ENCODE results near the gene KLF13. TPM values are rescaled to one million over a fixed set of nuclear protein-coding genes. Genes with fewer than 3 reads are reported as not detected.

KLF13 gene
- total RNA-seq, 2 experiments from 2014 or later: 134 to 145 TPM

DNA sequence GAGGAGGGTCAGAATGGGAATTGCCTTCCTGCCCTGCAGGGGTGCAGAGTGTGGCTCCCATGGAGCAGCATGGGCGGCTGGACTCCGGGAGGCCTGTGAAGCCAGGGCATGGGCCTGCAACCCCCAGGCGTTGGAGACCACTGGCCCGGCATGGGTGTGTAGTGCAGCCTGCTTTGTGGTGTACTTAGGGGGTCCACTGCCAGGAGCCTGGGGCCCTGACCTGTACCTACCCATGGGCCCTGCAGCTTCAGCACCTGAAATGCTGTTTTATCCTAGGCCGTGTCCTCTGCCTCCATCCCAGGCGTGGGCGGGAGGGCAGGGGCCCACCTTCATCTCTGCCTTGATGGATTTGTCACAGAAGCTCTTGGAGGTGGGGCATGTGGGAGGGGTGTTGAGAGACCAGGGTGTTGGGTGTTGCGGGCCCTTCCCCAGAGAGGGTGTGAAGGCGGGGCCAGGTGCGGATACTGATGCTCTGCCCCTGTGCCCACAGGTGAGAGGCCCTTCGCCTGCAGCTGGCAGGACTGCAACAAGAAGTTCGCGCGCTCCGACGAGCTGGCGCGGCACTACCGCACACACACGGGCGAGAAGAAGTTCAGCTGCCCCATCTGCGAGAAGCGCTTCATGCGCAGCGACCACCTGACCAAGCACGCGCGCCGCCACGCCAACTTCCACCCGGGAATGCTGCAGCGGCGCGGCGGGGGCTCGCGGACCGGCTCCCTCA lies 45.0 kb downstream of the KLF13 start:
- no peak for DNase-seq
- H3K9me3 Mint-ChIP-seq: peaks cover 6% of the 10 kb centered on the region
- ChIA-PET CTCF (no interaction called here), POLR2A (no interaction called here)
- intact Hi-C loops (cut with micrococcal nuclease): no loop called here
- H3K4me3 Mint-ChIP-seq: no peak overlapping the region
- H3K36me3 Mint-ChIP-seq: peaks cover 27% of the 10 kb centered on the region
- no peak overlapping the region for H3K27ac Mint-ChIP-seq
- no peaks in the 10 kb centered on the region for H3K27me3 Mint-ChIP-seq
- peaks cover 69% of the 10 kb centered on the region for H3K4me1 Mint-ChIP-seq (ENCODE audit: low read depth)

DNA sequence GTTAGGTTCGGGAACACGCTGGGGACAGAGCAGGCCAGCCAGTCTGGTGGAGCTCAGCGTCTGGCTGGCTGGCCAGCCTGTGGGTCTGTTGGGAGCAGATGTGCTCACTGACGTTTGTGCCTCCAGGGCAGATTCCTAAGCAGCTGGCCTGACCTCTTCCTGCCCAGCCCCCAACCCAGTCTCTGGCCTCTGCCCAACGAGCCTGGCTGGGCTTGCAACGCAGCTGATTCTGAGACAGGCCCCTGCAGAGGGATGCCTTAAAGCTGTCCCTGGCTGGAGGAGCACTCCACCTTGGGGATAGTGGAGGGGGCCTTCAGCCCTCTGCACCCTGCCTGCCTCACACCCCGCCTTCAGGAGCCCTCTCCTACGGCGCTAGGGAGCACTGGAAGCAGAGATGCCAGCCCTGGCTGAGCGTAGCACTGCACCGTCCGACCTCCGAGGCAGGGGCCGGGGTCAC lies 46.0 kb downstream of the KLF13 start:
- CTCF ChIA-PET: no interaction called here

GRCh38 chr15:31373096-31373865 lies 46.6 kb downstream of the KLF13 start:
- CTCF ChIA-PET: no interaction called here
- Mint-ChIP-seq H3K27me3 (no peaks in the 10 kb centered on the region), H3K36me3 (peaks cover 30% of the 10 kb centered on the region), H3K9me3 (peaks cover 6% of the 10 kb centered on the region), H3K27ac (peak overlapping the region; percentile 36), H3K4me3 (no peak overlapping the region), H3K4me1 (ENCODE audit: low read depth) (peaks cover 55% of the 10 kb centered on the region)
- DNase-seq: no peak
- POLR2A ChIA-PET: no interaction called here
- intact Hi-C loops (cut with micrococcal nuclease): no loop called here

More for the DNA sequence above, 46.0 kb downstream of the KLF13 start:
- no peak for DNase-seq
- Mint-ChIP-seq H3K4me1 (ENCODE audit: low read depth) (peaks cover 59% of the 10 kb centered on the region), H3K27me3 (no peaks in the 10 kb centered on the region), H3K27ac (peak overlapping the region; percentile 54), H3K4me3 (no peak overlapping the region), H3K9me3 (peaks cover 6% of the 10 kb centered on the region), H3K36me3 (peaks cover 27% of the 10 kb centered on the region)
- POLR2A ChIA-PET: no interaction called here
- intact Hi-C loops (cut with micrococcal nuclease): no loop called here

- H3K27ac Mint-ChIP-seq: no peak overlapping the region
- POLR2A ChIA-PET: interaction anchor here (0.6 kb wide), 2 partner anchors 29 to 46 kb away, joined by 3 to 5 read pairs; no protein-coding TSS in a partner anchor
Observed at GRCh38 chr15:31373970-31374369, 47.3 kb downstream of the KLF13 start.

DNA sequence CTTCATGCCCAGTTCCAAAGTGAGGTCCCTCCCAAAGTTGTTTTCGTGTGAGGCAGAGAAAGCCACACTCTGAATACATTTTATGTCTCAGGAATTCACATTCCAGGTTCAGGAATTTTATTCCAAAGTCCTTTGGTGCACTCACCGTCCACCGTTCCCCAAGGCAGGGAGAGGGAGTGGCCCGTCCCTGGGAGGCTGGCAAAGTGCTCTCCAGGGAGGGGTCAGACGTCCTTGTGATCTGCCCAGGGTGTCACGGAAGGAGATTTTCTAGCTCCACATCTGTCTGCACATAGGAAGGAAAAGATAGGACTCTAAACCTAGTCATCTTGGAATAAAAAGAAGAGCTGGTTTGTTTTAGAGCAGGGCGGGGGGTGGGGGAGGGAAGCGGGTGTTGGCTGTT lies 47.9 kb downstream of the KLF13 start:
- Mint-ChIP-seq H3K27ac (peak overlapping the region; percentile 6), H3K9me3 (peaks cover 2% of the 10 kb centered on the region), H3K4me3 (no peak overlapping the region), H3K36me3 (peaks cover 35% of the 10 kb centered on the region), H3K4me1 (ENCODE audit: low read depth) (peaks cover 43% of the 10 kb centered on the region), H3K27me3 (no peaks in the 10 kb centered on the region)
- intact Hi-C loops (cut with micrococcal nuclease): no loop called here
- ChIA-PET CTCF (no interaction called here), POLR2A (interaction anchor here (0.6 kb wide), 2 partner anchors 30 to 46 kb away, joined by 3 to 5 read pairs; no protein-coding TSS in a partner anchor)
- no peak for DNase-seq

More at GRCh38 chr15:31373970-31374369, 47.3 kb downstream of the KLF13 start:
- Mint-ChIP-seq H3K27me3 (no peaks in the 10 kb centered on the region), H3K9me3 (peaks cover 4% of the 10 kb centered on the region), H3K4me3 (no peak overlapping the region), H3K36me3 (peaks cover 35% of the 10 kb centered on the region), H3K4me1 (ENCODE audit: low read depth) (peaks cover 48% of the 10 kb centered on the region)
- intact Hi-C loops (cut with micrococcal nuclease): no loop called here
- no peak for DNase-seq
- CTCF ChIA-PET: no interaction called here

- peaks cover 36% of the 10 kb centered on the region for H3K36me3 Mint-ChIP-seq
- no peaks in the 10 kb centered on the region for H3K27me3 Mint-ChIP-seq
- peaks cover 38% of the 10 kb centered on the region for H3K4me1 Mint-ChIP-seq (ENCODE audit: low read depth)
- H3K9me3 Mint-ChIP-seq: no peaks in the 10 kb centered on the region
- DNase-seq: no peak
- ChIA-PET POLR2A (no interaction called here), CTCF (no interaction called here)
- intact Hi-C loops (cut with micrococcal nuclease): no loop called here
- no peak overlapping the region for H3K4me3 Mint-ChIP-seq
- H3K27ac Mint-ChIP-seq: no peak overlapping the region
Observed at GRCh38 chr15:31374986-31375385, 48.4 kb downstream of the KLF13 start.

- intact Hi-C loops (cut with micrococcal nuclease): no loop called here
- Mint-ChIP-seq H3K36me3 (peaks cover 39% of the 10 kb centered on the region), H3K9me3 (no peaks in the 10 kb centered on the region), H3K27ac (peak overlapping the region; percentile 33), H3K27me3 (no peaks in the 10 kb centered on the region), H3K4me1 (ENCODE audit: low read depth) (peaks cover 30% of the 10 kb centered on the region), H3K4me3 (no peak overlapping the region)
- DNase-seq: no peak
- CTCF ChIA-PET: no interaction called here
- POLR2A ChIA-PET: interaction anchor here (1.2 kb wide), 1 partner anchor 9 kb away, joined by 3 read pairs; no protein-coding TSS in a partner anchor
Observed at GRCh38 chr15:31375772-31376171, 49.1 kb downstream of the KLF13 start.

- peaks cover 25% of the 10 kb centered on the region for H3K4me1 Mint-ChIP-seq (ENCODE audit: low read depth)
- DNase-seq: no peak
- H3K9me3 Mint-ChIP-seq: no peaks in the 10 kb centered on the region
- ChIA-PET CTCF (no interaction called here), POLR2A (interaction anchor here (1.2 kb wide), 1 partner anchor 10 kb away, joined by 3 read pairs; no protein-coding TSS in a partner anchor)
- peaks cover 40% of the 10 kb centered on the region for H3K36me3 Mint-ChIP-seq
- no peak overlapping the region for H3K4me3 Mint-ChIP-seq
- H3K27me3 Mint-ChIP-seq: no peaks in the 10 kb centered on the region
- intact Hi-C loops (cut with micrococcal nuclease): no loop called here
- H3K27ac Mint-ChIP-seq: peak overlapping the region; percentile 33
Observed at GRCh38 chr15:31376511-31376910, 49.9 kb downstream of the KLF13 start.

DNA sequence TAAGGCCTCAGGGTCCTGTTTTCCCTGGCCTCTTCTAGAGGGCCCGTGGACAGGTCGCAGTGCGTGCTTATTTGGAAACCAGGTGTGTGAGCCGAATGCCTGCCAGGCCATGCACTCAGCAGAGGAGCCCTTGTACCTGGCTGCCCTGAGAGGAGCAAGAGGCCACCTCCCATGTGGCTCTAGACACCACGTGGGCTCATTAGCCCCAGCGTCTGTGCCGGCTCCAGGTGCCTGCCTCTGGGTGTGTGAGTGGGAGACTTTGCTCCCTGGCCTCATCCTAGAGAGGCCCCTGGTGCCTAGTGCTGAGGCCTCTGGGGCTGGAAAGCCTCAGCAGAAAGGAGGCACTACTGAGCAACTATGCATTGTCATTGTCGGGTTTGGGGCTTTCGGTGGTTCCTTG lies 50.4 kb downstream of the KLF13 start:
- H3K4me1 Mint-ChIP-seq (ENCODE audit: low read depth): peaks cover 25% of the 10 kb centered on the region
- intact Hi-C loops (cut with micrococcal nuclease): no loop called here
- peak overlapping the region; percentile 23 for H3K27ac Mint-ChIP-seq
- H3K36me3 Mint-ChIP-seq: peaks cover 43% of the 10 kb centered on the region
- H3K27me3 Mint-ChIP-seq: no peaks in the 10 kb centered on the region
- no peak overlapping the region for H3K4me3 Mint-ChIP-seq
- H3K9me3 Mint-ChIP-seq: no peaks in the 10 kb centered on the region
- DNase-seq: no peak
- ChIA-PET CTCF (interaction anchor here (1.0 to 1.4 kb wide), 4 partner anchors 9 to 112 kb away, joined by 5 to 6 read pairs (median 6); no protein-coding TSS in a partner anchor), POLR2A (no interaction called here)

GRCh38 chr15:31378363-31378903 lies 51.8 kb downstream of the KLF13 start:
- no peak for DNase-seq
- intact Hi-C loops (cut with micrococcal nuclease): no loop called here
- Mint-ChIP-seq H3K4me3 (no peak overlapping the region), H3K9me3 (no peaks in the 10 kb centered on the region), H3K4me1 (ENCODE audit: low read depth) (peaks cover 23% of the 10 kb centered on the region), H3K36me3 (peaks cover 35% of the 10 kb centered on the region), H3K27ac (peak overlapping the region; percentile 53), H3K27me3 (no peaks in the 10 kb centered on the region)
- ChIA-PET POLR2A (interaction anchor here (0.6 kb wide), 2 partner anchors 9 to 160 kb away, joined by 3 read pairs; no protein-coding TSS in a partner anchor), CTCF (interaction anchor here (0.7 to 1.4 kb wide), 5 partner anchors 8 to 110 kb away, joined by 3 to 6 read pairs (median 3); no protein-coding TSS in a partner anchor)

DNA sequence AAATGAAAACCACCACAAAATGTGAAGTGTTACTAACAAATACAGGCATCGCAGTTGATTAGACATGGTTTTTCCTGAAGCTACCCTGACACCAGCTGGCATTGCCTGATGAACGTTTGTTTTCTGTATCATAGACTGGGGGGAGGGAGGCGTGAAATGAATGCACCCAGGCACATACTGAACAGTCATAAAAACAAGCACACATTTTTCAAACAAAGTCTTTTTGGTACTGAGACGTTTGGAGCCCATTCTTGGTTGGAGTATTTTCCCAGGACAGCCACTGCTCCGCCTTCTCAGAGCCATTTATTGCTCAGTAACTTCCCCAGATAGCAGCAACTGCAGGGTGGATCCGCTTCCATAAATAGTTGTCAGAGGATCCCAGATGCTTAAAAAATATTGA lies 52.4 kb downstream of the KLF13 start:
- peaks cover 34% of the 10 kb centered on the region for H3K36me3 Mint-ChIP-seq
- POLR2A ChIA-PET: no interaction called here
- no peaks in the 10 kb centered on the region for H3K9me3 Mint-ChIP-seq
- peak overlapping the region; percentile 53 for H3K27ac Mint-ChIP-seq
- peaks cover 22% of the 10 kb centered on the region for H3K4me1 Mint-ChIP-seq (ENCODE audit: low read depth)
- intact Hi-C loops (cut with micrococcal nuclease): no loop called here
- CTCF ChIA-PET: interaction anchor here (0.7 to 1.3 kb wide), 2 partner anchors 14 to 80 kb away, joined by 3 read pairs; no protein-coding TSS in a partner anchor
- no peak overlapping the region for H3K4me3 Mint-ChIP-seq
- DNase-seq: peak; percentile 35
- no peaks in the 10 kb centered on the region for H3K27me3 Mint-ChIP-seq

GRCh38 chr15:31379577-31379976 lies 52.9 kb downstream of the KLF13 start:
- Mint-ChIP-seq H3K27me3 (no peaks in the 10 kb centered on the region), H3K36me3 (peaks cover 31% of the 10 kb centered on the region), H3K27ac (no peak overlapping the region), H3K4me1 (ENCODE audit: low read depth) (peaks cover 18% of the 10 kb centered on the region), H3K4me3 (no peak overlapping the region), H3K9me3 (no peaks in the 10 kb centered on the region)
- POLR2A ChIA-PET: no interaction called here
- intact Hi-C loops (cut with micrococcal nuclease): no loop called here
- no peak for DNase-seq
- CTCF ChIA-PET: interaction anchor here (1.3 kb wide), 1 partner anchor 79 kb away, joined by 3 read pairs; no protein-coding TSS in a partner anchor

Data from activated CD4-positive, alpha-beta memory T cell treated with anti-CD3 and anti-CD28 coated beads for 36 hours (primary cell).